Astrocyte of the spinal cord (primary cell): ENCODE measurements around the gene ADAP1.

Experiments used
- DNase-seq: peaks from one replicate; pipeline ENCODE4 v3.0.0; 2011; ENCODE audit warnings: low read depth, low spot score
- H3K4me3 ChIP-seq: 2 replicates; pipeline ENCODE4 v1.5.1; 2011; ENCODE audit warnings: low read depth, mild to moderate bottlenecking, low read length, moderate library complexity
- in situ Hi-C: cut with HindIII; loops from 2 replicates; pipeline ENCODE4 v1.10.0; 2017; ENCODE audit warnings: low sequenced_read_pairs
- TF ChIP-seq, protein P1 (sequence below): IDR thresholded peaks from 2 replicates; pipeline ENCODE4 v1.5.1; 2012; ENCODE audit warnings: low read depth, mild to moderate bottlenecking, low read length, inconsistent platforms

ADAP1 gene

DNA sequence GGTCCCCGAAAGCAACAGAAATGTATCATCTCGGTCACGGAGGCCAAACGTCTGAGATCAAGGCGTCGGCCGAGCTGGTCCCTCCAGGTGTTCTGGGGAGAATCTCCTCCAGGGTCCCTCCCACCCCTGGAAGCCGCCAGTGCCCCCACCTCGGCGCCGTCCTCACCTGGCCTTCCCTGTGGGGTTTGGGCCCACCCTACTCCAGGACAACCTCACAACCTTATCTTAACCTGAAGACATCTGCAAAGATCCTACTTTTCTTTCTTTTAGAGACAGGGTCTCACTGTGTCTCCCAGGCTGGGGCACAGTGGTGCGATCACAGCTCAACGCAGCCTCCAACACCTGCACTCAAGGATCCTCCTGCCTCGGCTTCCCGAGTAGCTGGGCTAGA, 33.4 kb downstream of the ADAP1 start:
- in situ Hi-C loops = no loop called here
- no peak overlapping the region for H3K4me3 ChIP-seq
- no peak for DNase-seq
- TF ChIP-seq, protein P1, sequence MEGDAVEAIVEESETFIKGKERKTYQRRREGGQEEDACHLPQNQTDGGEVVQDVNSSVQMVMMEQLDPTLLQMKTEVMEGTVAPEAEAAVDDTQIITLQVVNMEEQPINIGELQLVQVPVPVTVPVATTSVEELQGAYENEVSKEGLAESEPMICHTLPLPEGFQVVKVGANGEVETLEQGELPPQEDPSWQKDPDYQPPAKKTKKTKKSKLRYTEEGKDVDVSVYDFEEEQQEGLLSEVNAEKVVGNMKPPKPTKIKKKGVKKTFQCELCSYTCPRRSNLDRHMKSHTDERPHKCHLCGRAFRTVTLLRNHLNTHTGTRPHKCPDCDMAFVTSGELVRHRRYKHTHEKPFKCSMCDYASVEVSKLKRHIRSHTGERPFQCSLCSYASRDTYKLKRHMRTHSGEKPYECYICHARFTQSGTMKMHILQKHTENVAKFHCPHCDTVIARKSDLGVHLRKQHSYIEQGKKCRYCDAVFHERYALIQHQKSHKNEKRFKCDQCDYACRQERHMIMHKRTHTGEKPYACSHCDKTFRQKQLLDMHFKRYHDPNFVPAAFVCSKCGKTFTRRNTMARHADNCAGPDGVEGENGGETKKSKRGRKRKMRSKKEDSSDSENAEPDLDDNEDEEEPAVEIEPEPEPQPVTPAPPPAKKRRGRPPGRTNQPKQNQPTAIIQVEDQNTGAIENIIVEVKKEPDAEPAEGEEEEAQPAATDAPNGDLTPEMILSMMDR = no peak

DNA sequence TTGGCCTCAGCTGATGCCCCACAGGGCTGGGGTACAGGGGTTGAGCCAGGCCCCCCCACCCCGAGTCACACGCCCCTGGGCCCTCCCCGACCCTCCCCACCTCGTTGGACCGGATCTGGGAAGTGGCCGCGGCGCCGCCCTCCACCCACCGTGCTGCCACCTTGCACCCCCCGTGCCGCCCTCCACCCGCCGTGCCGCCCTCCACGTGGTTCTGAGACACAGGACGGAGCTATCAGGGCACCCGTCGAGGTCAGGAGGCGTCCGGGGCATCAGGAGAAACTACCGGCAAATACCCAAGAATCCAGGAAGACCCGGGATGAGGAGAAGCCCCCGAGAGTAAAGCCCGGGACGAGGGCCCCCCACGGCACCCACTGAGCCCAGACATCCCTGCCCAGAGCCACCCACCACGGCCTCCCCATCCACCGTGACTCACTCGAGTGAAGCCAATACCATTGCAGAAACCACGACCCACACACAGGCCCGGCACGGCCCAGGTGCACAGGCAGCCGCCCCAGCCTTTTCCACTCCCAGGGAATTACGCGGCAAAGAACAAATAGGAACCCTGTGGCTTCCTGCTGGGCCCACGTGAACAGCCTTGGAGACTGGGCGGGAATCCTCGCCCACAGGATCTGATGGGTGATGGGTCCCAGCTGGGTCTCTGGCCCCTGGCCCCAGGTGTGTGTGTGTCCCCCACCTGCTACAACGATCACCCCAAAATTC, 34.0 kb downstream of the ADAP1 start:
- in situ Hi-C loops = no loop called here
- TF ChIP-seq, protein P1 = no peak
- no peak for DNase-seq
- no peak overlapping the region for H3K4me3 ChIP-seq

DNA sequence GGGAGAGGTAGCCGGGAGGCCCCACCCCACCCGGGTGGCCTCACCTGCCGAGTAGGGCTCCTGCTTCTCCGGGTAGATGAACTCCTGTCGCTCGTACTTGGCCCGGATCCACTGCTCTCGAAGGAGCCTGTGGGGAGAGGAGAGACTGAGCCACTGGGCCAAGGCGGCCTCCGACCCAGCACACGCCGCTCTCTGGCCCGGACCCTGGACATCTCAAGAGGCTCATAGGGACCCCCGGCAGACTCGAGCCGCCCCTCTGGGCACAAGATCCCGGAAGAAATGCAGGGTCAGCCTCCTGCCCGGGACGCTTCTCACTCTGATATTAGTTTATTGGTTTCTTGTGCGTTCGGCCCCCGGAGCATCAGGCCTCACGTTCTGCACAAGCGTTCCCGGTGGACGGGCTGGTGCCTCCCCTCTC, 34.5 kb downstream of the ADAP1 start:
- H3K4me3 ChIP-seq = no peak overlapping the region
- in situ Hi-C loops = no loop called here
- no peak for DNase-seq
- TF ChIP-seq, protein P1 = no peak

DNA sequence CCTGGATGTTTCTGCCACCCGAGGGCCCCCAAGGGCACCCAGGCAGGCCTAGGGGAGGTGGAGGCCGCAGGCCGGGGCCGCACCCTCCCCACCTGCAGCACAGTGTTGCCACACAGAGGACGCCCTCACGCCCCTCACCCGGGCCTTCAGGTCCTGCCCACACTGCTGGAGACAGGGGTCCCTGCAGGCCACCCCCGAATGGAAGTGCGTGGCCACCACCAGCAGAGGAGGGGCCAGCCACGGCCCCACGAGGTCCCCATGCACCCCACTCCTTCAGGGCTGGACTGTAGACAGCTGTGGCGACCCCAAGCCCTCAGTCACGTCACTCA, 35.4 kb downstream of the ADAP1 start:
- TF ChIP-seq, protein P1 = no peak
- DNase-seq = no peak
- in situ Hi-C loops = no loop called here
- H3K4me3 ChIP-seq = no peak overlapping the region

DNA sequence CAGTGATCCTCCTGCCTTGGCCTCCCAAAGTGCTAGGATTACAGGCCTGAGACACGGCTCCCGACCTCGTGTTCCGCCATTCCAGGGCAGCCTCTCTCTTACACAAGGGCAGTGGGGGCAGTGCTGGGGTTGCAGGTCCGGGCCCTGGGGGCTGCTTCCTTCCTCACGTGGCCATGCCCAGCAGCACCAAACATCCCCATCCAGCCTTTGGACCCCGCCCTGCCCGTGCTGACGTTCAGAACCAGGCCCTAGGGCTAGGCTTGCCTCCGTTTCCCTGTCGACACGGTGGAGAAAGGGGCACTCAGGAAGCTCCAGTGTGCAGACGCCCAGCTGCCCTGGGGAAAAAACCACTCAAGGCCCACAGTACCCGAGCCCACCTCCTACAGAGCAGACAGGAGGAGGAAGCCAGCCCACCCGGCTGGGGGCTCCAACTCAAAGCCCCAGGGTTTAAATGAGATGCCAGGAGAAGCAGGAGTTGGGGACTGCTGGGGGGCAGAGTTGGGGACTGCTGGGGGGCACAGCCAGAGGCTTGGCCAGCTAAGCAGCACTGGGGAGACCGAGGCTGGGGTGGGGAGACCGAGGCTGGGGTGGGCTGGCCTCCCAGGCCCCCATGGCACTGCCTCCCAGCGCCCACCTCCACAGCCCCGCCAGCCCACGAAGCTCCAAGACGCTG, 35.9 kb downstream of the ADAP1 start:
- DNase-seq = no peak
- H3K4me3 ChIP-seq = no peak overlapping the region
- in situ Hi-C loops = no loop called here
- TF ChIP-seq, protein P1 = no peak

DNA sequence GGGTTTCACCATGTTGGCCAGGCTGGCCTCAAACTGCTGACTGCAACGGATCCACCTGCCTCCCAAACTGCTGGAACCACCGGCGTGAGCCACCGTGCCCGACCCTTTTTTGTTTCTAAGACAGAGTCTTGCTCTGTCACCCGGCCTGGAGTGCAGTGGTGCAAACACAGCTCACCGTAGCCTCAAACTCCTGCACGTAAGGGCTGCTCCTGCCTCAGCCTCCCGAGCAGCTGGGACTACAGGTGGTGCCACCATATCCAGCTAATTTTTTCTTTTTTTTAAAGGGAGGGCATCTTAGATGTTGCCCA, 36.4 kb downstream of the ADAP1 start:
- H3K4me3 ChIP-seq = no peak overlapping the region
- TF ChIP-seq, protein P1 = no peak
- no peak for DNase-seq
- in situ Hi-C loops = no loop called here
